ENCODE measurements around the gene UNC13B.

The UNC13B gene

GRCh38 chr9:35277628-35278359 is 116.0 kb downstream of the UNC13B start:
- DNase-seq (ENCODE audit: low spot score), result no peak

GRCh38 chr9:35279946-35280345 is 118.1 kb downstream of the UNC13B start:
- DNase-seq (ENCODE audit: low spot score), result no peak

GRCh38 chr9:35280399-35280798 is 118.6 kb downstream of the UNC13B start:
- no peak for DNase-seq (ENCODE audit: low spot score)

GRCh38 chr9:35285731-35286130 is 123.9 kb downstream of the UNC13B start:
- DNase-seq (ENCODE audit: low spot score), result no peak

DNA sequence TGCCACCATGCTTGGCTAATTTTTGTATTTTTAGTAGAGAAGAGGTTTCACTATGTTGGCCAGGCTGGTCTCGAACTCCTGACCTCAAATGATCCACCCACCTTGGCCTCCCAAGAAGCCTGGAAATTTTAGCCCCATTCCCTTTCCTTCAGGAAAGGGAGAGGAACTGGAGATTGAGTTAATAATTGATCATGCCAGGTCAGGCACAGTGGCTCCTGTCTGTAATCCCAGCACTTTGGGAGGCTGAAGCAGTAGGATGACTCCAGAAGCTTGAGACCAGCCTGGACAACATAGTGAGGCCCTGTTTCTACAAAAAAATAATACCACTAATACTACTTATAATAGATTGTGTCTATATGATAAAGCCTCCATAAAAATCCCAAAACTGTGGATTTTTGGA is 124.6 kb downstream of the UNC13B start:
- DNase-seq (ENCODE audit: low spot score), result no peak

- DNase-seq (ENCODE audit: low spot score), result no peak
These were observed 126.3 kb downstream of the UNC13B start for GRCh38 chr9:35287987-35288632.

DNA sequence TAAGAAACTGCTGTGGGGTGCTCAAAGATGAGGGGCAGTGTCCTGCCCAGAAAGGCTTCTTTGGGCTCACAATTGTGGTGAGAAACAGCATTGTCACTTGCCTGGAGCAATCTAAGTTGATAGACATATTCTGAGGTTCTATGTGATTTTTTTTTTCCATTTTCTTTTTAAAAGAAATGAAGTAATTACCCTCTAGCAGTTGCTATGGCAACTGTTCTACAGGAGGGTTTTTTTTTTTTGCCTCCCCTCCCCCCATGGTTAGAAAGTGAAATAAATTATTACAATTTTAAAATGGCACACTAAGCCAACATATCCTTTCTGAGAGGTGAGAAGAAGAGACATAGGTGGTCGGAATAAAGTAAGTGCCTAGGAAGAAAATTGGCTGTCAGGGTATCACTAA is 127.0 kb downstream of the UNC13B start:
- no peak for DNase-seq (ENCODE audit: low spot score)

- no peak for DNase-seq (ENCODE audit: low spot score)
These were observed 131.7 kb downstream of the UNC13B start for GRCh38 chr9:35293376-35293964.

GRCh38 chr9:35294066-35294465 is 132.3 kb downstream of the UNC13B start:
- DNase-seq (ENCODE audit: low spot score), result no peak

DNA sequence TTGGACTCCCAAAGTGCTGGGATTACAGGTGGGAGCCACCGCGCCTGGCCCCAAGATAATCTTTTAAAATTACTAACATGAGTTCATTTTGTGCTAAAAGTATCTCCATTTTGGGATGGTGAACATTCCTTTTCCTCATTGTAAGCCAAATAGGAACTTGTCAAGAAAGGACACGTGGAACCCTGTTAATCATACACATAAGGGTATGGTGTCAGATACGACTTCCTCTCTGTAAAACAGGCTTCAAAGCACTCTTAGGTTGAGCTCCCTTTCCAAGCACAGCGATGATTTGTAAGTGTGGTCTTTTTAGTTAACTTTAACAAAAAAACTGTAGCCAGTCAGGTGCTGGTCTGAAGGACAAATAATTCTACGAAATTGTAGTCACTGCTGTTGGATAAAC is 132.7 kb downstream of the UNC13B start:
- DNase-seq (ENCODE audit: low spot score), result no peak

- no peak for DNase-seq (ENCODE audit: low spot score)
These were observed 133.7 kb downstream of the UNC13B start for GRCh38 chr9:35295369-35296036.

DNA sequence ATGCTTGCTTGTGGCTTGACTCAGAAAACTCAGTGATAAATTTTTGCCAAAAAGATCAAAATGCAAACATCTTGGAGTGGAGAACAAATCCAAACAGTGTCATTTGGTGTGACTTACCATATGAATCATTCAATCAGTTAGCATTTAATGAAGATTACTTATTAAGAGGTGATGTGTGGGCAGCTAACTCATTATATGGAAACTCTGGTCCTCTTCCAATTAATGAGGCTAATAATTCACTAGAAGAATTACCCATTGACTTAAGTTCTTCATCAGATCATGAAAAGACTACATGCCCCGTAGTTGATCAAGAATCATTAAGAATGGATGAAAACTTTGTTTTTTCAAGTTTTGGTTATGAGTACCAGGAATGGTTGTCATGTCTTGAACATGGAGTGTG is 141.8 kb downstream of the UNC13B start:
- no peak for DNase-seq (ENCODE audit: low spot score)

DNA sequence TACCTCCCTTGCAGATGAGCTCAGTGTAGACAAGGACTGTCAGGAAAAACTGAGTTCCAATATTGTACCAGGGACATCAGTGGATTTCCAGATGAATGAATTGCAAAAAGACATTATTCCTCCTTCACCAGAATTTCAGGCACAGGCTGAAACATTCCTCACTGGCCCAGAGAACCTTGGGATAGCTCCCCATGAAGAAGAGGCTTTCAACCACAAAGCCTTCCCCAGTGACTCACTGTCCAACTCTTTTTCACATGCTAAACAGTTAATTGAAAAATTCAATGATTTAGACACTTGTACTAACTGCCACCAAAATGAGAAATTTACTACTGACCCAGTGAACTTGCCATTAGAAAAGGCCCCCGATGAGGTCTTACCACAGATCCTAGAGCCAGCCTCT is 144.5 kb downstream of the UNC13B start:
- DNase-seq (ENCODE audit: low spot score), result no peak

- no peak for DNase-seq (ENCODE audit: low spot score)
These were observed 146.5 kb downstream of the UNC13B start for GRCh38 chr9:35308316-35308715.

DNA sequence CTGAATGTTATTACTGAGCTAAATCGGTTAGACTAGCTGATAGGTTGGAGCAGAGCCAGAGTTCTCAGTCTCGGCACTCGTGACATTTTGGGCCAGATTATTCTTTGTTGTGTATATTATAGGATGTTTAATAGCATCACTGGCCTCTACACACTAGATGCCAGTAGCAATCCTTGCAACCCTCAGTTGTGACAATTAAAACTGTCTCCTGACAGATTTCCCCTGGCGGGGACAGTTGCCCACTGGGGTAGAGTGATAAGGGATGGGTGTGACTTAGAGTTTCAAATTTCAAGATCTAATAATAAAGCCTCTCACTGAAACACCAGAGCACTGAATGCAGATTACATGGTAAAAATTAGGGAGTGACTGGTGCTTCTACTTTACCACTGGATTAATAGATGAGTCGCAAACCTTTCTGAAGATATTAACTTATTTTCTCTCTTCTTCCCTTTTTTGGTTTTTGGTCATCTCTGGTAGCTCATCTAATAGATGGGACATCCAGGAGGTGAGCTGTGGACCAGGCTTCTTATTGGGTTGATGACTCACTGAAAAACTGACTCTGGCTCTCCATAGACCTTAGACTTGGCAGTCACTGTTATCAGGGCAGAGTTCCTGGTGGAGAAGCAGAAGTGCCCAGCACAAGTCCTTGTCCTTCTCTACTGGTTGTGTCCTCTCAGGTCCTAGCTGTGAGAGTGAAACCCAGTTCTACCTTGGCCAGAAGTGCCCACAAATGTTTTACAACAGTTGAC is 150.3 kb downstream of the UNC13B start:
- no peak for DNase-seq (ENCODE audit: low spot score)

DNA sequence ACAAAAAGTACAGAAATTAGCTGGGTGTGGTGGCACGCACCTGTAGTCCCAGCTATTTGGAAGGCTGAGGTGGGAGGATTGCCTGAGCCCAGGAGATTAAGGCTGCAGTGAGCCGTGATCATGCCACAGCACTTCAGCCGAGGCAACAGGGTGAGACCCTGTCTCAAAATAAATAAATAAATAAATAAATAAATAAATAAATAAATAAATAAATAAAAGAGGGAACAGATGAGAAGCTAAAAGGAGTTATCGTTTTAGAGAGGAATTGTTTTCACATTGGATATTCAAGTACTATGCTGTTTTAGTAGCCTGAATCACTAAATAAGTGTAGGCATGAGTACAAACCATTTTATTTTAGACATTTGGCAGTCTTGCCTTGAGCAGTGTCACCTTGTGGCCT is 151.7 kb downstream of the UNC13B start:
- no peak for DNase-seq (ENCODE audit: low spot score)

GRCh38 chr9:35313916-35314315 is 152.1 kb downstream of the UNC13B start:
- DNase-seq (ENCODE audit: low spot score), result no peak

DNA sequence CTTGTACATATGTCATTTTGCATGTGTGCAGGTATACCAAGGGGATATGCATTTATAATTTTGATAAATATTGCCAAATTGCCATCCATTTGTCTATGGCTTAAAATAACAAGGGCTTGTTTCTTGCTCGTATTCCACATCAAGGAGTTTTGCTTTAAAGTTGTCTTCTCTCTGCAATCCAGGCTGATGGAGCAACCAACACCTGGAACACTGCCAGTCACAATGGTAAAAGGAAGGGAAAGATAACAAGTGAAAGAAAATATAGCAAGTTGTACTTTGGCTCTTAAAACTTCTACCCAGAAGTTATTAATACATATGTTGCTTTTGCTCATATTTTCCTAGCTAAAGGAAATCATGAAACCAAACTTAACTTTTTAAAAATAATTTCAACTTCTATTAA is 156.9 kb downstream of the UNC13B start:
- DNase-seq (ENCODE audit: low spot score), result no peak

DNA sequence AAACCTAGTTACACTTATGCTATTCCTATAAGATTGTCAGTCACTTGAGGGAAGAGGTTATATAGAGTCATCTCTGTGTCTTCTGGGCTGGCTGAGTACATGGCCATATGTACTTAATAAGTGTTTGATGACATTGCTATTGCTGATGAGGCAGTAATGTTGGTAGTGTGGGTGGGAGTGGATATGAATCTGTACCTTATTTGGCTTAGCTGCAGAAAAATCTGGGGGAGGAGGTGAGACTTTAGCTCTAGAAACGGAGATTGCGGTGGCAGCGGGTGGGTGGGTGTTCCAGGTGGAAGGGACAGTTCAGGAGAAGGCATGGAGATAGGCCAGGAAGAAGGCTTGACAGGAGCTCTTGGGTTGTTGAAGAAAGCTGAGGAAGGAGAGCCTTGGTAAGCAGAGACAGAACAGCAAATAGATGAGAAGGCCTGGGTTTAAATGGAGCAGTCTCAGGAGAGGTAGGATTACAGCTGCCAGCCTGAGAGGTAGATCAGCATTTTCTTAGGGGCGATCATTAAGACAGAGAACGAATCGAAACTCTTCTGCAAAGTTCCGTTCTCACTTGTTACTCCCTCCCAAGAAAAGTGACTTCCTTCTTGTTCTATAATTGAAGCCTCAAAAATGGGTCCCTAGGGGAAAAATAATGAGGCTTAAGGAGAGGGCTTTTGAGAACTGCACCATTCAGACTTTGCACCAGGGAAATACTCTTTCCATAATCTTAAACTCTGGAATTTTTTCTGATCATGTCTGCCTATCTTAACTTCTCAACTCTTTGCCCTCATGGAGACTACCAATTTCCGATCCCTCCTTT is 160.5 kb downstream of the UNC13B start:
- no peak for DNase-seq (ENCODE audit: low spot score)

GRCh38 chr9:35324966-35325365 is 163.2 kb downstream of the UNC13B start:
- no peak for DNase-seq (ENCODE audit: low spot score)

DNA sequence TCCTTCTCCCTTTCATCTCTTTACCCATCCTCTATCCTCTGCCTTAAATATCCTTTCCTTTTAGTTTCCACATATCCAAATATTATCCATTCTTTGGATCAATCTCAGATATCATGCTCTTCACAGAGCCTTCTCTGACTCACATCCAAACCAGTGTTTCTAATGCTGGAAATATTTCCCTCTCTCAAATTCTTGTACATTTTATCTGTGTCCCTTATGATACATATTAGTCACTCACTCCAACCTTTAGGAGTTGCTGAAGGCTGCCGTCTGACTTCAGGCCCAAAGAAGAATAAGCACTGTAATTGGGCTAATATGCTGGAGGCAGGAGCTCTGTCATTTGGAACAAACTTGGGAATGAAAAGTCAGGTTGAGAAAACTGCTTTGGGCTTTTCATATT is 171.7 kb downstream of the UNC13B start:
- DNase-seq (ENCODE audit: low spot score), result no peak
